Lung (tissue), 12 donors: ENCODE results near the gene SP140L. TPM values are rescaled to one million over a fixed set of nuclear protein-coding genes. Genes with fewer than 3 reads are reported as not detected.

Experiments used
- ATAC-seq: fragments of 200-7000 bp; cut with Tn5 transposase; one replicate; pipeline ENCODE4 v1.9.1; 2020; ENCODE audit warnings: moderate number of reproducible peaks; ENCODE audit not compliant: insufficient read depth, low FRiP score
- DNase-seq, 3 donors: peaks; one replicate each; pipeline ENCODE4 v3.0.0-alpha.2; 2013 to 2017
- H3K27ac ChIP-seq, 2 donors: one replicate each; pipeline ENCODE4 v1.5.1; 2013; ENCODE audit warnings: mild to moderate bottlenecking in 2 of 2, moderate library complexity in 2 of 2, control low read depth in 1 of 2, inconsistent platforms in 1 of 2, low read depth in 1 of 2, low read length in 1 of 2
- H3K27me3 ChIP-seq, 3 donors: one replicate each; pipeline ENCODE4 v1.5.1; 2013; ENCODE audit warnings: low read length in 2 of 3; ENCODE audit not compliant: control insufficient read depth in 3 of 3, insufficient read depth in 3 of 3
- H3K36me3 ChIP-seq, 4 donors: one replicate each; pipeline ENCODE4 v1.5.1; 2013; ENCODE audit warnings: low read length in 4 of 4, mild to moderate bottlenecking in 1 of 4, moderate library complexity in 1 of 4; ENCODE audit not compliant: control insufficient read depth in 4 of 4, insufficient read depth in 4 of 4
- H3K4me1 ChIP-seq, 5 donors: one replicate each; pipeline ENCODE4 v1.5.1; 2013; ENCODE audit warnings: low read length in 5 of 5, mild to moderate bottlenecking in 2 of 5, moderate library complexity in 1 of 5; ENCODE audit not compliant: control insufficient read depth in 5 of 5, insufficient read depth in 5 of 5
- H3K4me3 ChIP-seq: one replicate; pipeline ENCODE4 v1.5.1; 2013; ENCODE audit warnings: mild to moderate bottlenecking, control low read depth, moderate library complexity
- H3K9ac ChIP-seq, 2 donors: one replicate each; pipeline ENCODE4 v1.5.1; 2013; ENCODE audit warnings: low read length in 2 of 2, control low read depth in 1 of 2; ENCODE audit not compliant: insufficient read depth in 1 of 2
- H3K9me3 ChIP-seq, 4 donors: one replicate each; pipeline ENCODE4 v1.5.1; 2013; ENCODE audit warnings: low read length in 3 of 4, mild to moderate bottlenecking in 1 of 4, moderate library complexity in 1 of 4; ENCODE audit not compliant: control insufficient read depth in 4 of 4, insufficient read depth in 3 of 4
- CTCF ChIP-seq: IDR thresholded peaks from 2 replicates; pipeline ENCODE4 v1.5.1; 2012; ENCODE audit warnings: mild to moderate bottlenecking; ENCODE audit errors: control extremely low read depth, extremely low read depth
- WGBS, 2 donors: extraction: QIAGEN DNeasy Blood & Tissue Kit; methylation state at CpG; one replicate each; pipeline ENCODE4 v1.1.7; 2013; 5-methylcytosine and 5-hydroxymethylcytosine counted together
- polyA plus RNA-seq, 2 donors: library from polyadenylated mRNA; stranded (reverse); fragments of 200-250 nt; gene quantifications; one replicate each; pipeline ENCODE4 v1.2.1, GENCODE V29; 2013
- total RNA-seq, 2 donors: library from RNA; depleted of rRNA in 1 of 2; stranded (reverse); fragments of >200 nt in 1 of 2; gene quantifications; one replicate each; pipeline ENCODE4 v1.2.1, GENCODE V29; 2014 to 2021
- donor health status: control.
- donor health status: control.
- donor health status: Bipolar disorder and iron deficiency.
- donor health status: healthy.
- donor health status: DM: yes; HTN: yes; CAD: no.

The SP140L gene
- total and polyA plus RNA-seq, 4 donors, result 15.2 to 30.3 (median 17.4) TPM

GRCh38 chr2:230425377-230425776 is 98.4 kb downstream of the SP140L start:
- Histone ChIP-seq H3K4me3 (no peak overlapping the region), H3K36me3 (peaks cover 3 to 7% (median 5%) of the 10 kb centered on the region in 4 donors), H3K9me3 (peaks cover 0 to 6% (median 0%) of the 10 kb centered on the region in 4 donors), H3K9ac (no peak overlapping the region), H3K27me3 (no peaks in the 10 kb centered on the region), H3K27ac (no peak overlapping the region), H3K4me1 (peaks cover 0 to 16% (median 0%) of the 10 kb centered on the region in 5 donors)
- ATAC-seq, result no peak
- no peak for TF ChIP-seq CTCF
- DNase-seq, result no peak
- 66 to 69% methylated on average over 1 of the region's 1 CpG for WGBS, 2 donors

GRCh38 chr2:230429513-230429912 is 102.5 kb downstream of the SP140L start:
- Histone ChIP-seq H3K27me3 (no peaks in the 10 kb centered on the region), H3K27ac (no peak overlapping the region), H3K9ac (no peak overlapping the region), H3K9me3 (peaks cover 0 to 6% (median 0%) of the 10 kb centered on the region in 4 donors), H3K36me3 (peaks cover 3 to 10% (median 5%) of the 10 kb centered on the region in 4 donors), H3K4me3 (no peak overlapping the region), H3K4me1 (peaks cover 0 to 8% (median 0%) of the 10 kb centered on the region in 5 donors)
- TF ChIP-seq CTCF, result no peak
- no peak for ATAC-seq
- no peak for DNase-seq

- ATAC-seq, result no peak
- DNase-seq, result no peak
- H3K27me3 ChIP-seq, result no peaks in the 10 kb centered on the region
- H3K9ac ChIP-seq, result no peak overlapping the region
- H3K36me3 ChIP-seq, result peaks cover 3 to 10% (median 6%) of the 10 kb centered on the region in 4 donors
- peak overlapping the region in 1 of 2 donors; percentile 1 for H3K27ac ChIP-seq
- peaks cover 0 to 10% (median under 1%) of the 10 kb centered on the region in 4 donors for H3K9me3 ChIP-seq
- 91 to 93% methylated on average over 1 of the region's 1 CpG for WGBS, 2 donors
- no peak overlapping the region for H3K4me3 ChIP-seq
- TF ChIP-seq CTCF, result no peak
- peaks cover 0 to 8% (median 0%) of the 10 kb centered on the region in 5 donors for H3K4me1 ChIP-seq
These were observed 104.2 kb downstream of the SP140L start for GRCh38 chr2:230430957-230431910.
